K562 (cell line): ENCODE measurements around the gene MFSD6. TPM values are rescaled to one million over a fixed set of nuclear protein-coding genes. Genes with fewer than 3 reads are reported as not detected.
A peak's percentile ranks its signal among the peaks of the same experiment; 100 is the strongest.

ENCODE experiments used
- FOXM1 ChIP-seq, 2 experiments: fragments of 450-650 bp in 1 of 2; sonication (generic) in 1 of 2; formaldehyde crosslinking in 1 of 2; IDR thresholded peaks; 2 replicates each; pipeline versions ENCODE4 v1.6.1 to v1.9.0; 2017 to 2022; ENCODE audit warnings: low read depth in 2 of 2, mild to moderate bottlenecking in 2 of 2, missing genetic modification reagents in 1 of 2, moderate library complexity in 1 of 2
- MGA ChIP-seq: fragments of 450-650 bp; IDR thresholded peaks from 2 replicates; pipeline ENCODE4 v1.6.1; 2016; ENCODE audit warnings: mild to moderate bottlenecking, moderate library complexity
- RBM22 ChIP-seq: fragments of 200-400 bp; formaldehyde crosslinking; IDR thresholded peaks from 2 replicates; pipeline ENCODE4 v1.6.1; 2018; ENCODE audit warnings: low read length, low read depth; ENCODE audit not compliant: poor library complexity, severe bottlenecking
- polyA plus RNA-seq, 8 experiments: library from polyadenylated mRNA; depleted of rRNA in 4 of 8; stranded (reverse) in 5 of 8; unstranded in 3 of 8; fragments of >200 nt; fragmentation: Nextera tagmentation in 2 of 8; fragmentation: Illumina TruSeq in 1 of 8; extraction: Ambion mirVana in 2 of 8; extraction: Trizol in 1 of 8; gene quantifications; 2 replicates each; pipeline versions ENCODE4 v1.2.1 to v1.2.3, GENCODE V29; 2011 to 2014; ENCODE audit warnings: inconsistent platforms in 1 of 8, missing spikeins in 1 of 8
- total RNA-seq, 7 experiments: library from RNA; depleted of rRNA in 6 of 7; stranded (reverse); fragments of >200 nt in 6 of 7; fragmentation: Illumina TruSeq in 2 of 7; extraction: Trizol in 2 of 7; gene quantifications; 2 replicates each; pipeline versions ENCODE4 v1.2.1 to v1.2.3, GENCODE V29; 2011 to 2021; ENCODE audit warnings: low replicate concordance in 1 of 7

The MFSD6 gene
- total and polyA plus RNA-seq, 9 of the 15 experiments (the other 6 are each of a cell fraction or from before 2014, with no cell fraction given): 1.1 to 7.9 (median 4.4) TPM

GRCh38 chr2:190529486-190530247 is 121.5 kb downstream of the MFSD6 start (continued):
- TF ChIP-seq MGA (peak; percentile 42), FOXM1 (IDR thresholded peaks at IDR 0.05; ENCODE audit: low read depth) (no peak), FOXM1 (CRISPR knock-in tag; IDR thresholded peaks at IDR 0.05; ENCODE audit: low read depth) (no peak), RBM22 (no peak)
